ENCODE results near the gene AKT1S1.
"Not testable (repeated sequence)": the region's sequence is repeated elsewhere in the genome, so short reads cannot be mapped to it uniquely, and the experiment has no call there.

AKT1S1 gene

DNA sequence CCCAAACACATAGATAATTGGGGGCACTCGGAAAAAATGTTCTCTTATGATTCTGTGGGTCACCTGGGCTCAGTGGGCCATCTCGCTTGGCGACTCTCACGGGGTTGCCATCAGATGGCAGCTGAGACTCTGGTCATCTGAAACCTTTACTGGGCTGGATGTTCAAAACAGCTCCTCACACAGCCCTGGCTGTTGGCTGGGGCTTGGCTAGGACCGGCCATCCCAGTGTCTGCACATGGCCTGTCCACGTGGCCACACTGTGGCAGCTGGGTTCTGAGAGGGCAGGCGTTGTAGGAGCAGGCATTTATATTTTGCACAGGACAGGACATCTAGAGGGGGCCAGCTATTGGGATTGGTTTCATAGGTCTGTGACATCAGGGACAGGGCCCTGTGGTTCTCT is 43.6 kb downstream of the AKT1S1 start:
- DNase-seq = no peak

DNA sequence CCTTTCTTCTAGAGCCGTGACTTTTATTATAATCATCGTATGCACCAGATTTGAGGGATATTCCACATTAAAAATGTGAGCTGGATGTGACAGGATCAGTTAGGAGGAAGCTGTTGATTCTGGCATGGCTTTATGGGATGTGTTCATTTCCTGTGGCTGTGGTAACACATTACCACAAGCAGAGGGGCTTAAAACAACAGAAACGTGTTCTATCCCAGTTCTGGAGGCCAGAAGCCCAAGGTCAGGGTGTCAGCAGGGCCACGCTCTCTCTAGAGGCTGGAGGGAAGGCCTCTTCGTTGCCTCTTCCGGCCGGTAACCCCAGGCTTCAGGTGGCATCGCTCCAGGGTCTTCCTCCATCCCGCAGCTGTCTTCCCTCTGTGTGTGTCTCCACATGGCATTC is 44.6 kb downstream of the AKT1S1 start:
- DNase-seq = no peak

DNA sequence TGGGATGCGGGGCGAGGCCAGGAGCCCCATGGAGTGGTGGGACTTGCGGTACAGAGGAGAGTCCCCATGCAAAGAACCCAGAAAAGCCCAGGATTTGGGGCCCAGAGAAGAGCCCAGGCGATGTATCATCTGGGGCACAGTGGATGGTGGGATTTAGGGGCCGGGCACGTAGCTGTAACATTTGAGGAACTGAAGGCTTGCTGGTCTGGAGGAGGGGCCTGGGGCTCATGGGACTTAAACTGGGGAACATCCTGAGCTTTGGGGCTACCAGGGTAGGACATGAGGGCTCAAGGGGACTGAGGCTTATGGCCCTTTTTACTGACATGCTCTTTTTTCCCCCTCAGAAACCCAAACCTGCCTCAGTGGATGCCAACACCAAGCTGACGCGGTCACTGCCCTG is 45.6 kb downstream of the AKT1S1 start:
- no peak for DNase-seq

DNA sequence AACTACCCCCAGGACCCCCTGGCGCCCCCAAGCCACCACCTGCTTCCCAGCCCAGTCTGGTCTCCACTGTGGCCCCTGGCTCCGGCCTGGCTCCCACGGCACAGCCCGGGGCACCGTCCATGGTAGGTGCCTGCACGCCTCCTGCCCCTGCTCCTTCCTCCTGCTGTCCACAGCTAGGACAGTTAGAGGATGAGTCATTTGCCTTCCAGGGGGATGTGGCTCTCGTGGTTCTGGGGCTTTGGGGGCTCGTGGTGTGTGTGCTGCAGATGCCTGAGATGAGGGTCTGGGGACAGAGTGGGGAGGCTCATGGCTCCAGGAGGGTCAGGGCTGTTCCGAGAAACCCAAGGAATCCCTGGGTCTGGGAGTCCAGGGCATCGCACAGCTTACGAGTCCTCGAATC is 46.4 kb downstream of the AKT1S1 start:
- DNase-seq = no peak

- no peak for DNase-seq
These were observed 47.4 kb downstream of the AKT1S1 start for GRCh38 chr19:49829721-49830120.

DNA sequence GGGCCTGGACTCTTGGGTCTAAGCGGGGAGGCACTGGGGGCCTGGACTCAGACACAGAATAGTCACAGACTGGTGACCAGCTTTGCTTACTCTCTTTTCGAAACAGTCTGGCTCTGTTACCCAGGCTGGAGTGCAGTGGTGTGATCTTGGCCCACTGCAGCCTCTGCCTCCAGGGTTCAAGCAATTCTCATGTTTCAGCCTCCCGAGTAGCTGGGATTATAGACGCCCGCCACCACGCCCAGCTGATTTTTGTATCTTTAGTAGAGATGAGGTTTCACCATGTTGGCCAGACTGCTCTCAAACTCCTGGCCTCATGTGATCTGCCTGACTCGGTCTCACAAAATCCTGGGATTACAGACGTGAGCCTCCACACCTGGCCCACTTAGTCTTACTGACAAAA is 48.0 kb downstream of the AKT1S1 start:
- no peak for DNase-seq

DNA sequence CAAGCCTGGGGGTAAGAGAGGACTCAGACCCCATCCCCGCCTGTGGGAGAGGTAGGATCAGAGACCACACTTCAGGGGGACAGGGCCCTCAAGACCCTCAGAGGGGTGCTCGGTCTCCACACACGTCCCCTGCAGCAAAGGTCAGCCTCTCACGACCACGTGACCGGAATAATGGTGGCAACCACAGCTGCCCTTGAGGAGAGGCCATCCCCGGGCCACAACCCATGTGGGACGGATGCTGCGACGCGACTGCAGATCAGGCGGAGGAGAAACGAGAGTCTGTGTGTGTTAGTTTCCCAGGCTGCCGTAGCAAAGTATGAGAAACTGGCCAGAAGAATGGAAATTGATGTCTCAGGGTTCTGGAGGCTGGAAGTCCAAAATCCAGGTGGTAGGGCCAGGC is 50.1 kb downstream of the AKT1S1 start:
- DNase-seq = no peak

DNA sequence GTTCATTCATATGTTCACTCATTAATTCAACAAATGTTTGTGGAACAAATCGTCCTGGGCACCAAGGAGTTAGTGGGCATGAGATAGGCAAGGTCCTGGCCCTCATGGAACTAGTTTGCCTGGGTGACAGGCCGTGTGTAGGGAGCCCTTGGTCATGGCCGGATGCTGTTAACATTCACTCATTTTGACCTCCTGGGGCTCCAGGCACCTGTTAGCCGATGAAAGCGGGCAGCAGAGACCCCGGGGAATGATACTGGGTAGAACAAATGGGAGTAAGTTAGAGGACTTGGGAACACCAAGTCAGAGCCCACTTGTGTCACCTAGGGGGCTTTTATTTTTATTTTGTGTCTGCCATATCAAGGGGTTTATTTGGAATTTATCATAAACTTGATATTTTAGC is 52.5 kb downstream of the AKT1S1 start:
- DNase-seq = no peak

- no peak for DNase-seq
These were observed 53.7 kb downstream of the AKT1S1 start for GRCh38 chr19:49823472-49823871.

DNA sequence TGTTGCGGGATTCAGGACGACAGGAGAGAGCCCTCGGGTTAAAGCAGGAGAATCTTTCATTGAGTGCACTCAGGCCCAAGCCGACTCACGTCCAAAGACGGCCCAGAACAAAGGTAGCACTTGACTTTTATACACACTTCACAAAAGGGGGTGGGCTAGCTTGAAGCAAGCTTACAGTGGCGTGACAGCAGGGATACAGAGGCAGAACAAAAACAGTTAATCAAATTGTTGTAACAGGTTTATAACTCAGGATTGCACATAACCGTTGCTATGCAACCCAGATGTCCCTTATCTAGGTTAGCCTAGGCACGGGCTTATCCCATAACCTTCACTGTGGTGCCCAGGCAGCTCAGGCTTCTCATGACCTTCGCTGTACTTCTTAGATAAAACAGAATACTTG is 57.0 kb downstream of the AKT1S1 start:
- DNase-seq = no peak

GRCh38 chr19:49819452-49820115 is 57.6 kb downstream of the AKT1S1 start:
- not testable (repeated sequence) for DNase-seq
